ENCODE data around the gene ZBTB16. TPM values are rescaled to one million over a fixed set of nuclear protein-coding genes. Genes with fewer than 3 reads are reported as not detected.

Gene ZBTB16
- total RNA-seq, 3 donors from 2014 or later (not counting 1 experiment from before 2014, with no cell fraction given), result 104 to 224 (median 156) TPM

DNA sequence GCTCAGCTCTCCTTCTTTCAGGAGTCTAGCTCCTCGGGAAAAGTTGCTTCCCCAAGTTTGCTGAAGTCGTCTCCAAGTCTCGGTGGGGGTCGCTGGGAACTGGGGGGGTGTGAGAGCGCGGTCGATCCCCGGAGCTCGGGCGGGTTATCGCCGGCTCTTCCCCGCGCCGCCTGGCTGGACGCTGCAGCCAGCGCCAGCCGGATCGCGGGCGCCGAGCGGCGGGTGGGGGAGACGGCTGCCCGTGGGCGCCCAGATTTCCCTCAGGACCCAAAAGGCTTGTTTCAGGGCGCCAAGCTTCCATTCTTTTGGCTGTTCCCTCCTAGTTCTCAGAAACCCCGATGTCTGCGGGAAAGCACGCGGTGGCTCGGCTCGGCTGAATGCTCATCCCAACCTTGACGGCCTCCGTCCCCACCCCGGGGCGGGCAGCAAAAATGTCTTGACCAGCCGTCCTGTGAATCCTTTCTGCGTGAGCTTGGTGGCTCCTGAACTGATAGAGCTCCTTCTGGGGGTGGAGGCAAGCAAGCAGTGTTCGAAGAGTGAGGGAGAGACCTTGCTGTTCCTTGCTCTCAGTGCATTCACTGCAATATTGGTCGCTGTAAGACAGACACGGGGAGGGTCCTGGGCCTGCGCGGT lies 1.7 kb downstream of the ZBTB16 start:
- Histone ChIP-seq H3K36me3 (ENCODE audit: control insufficient read depth, insufficient read depth, low read length) (peaks cover 15% of the 10 kb centered on the region), H3K4me1 (ENCODE audit: control insufficient read depth, insufficient read depth, low read length) (peaks cover 61% of the 10 kb centered on the region), H3K27me3 (ENCODE audit: control insufficient read depth, insufficient read depth, low read length) (no peaks in the 10 kb centered on the region), H3K27ac (ENCODE audit: low read length) (peak overlapping the region; percentile 80), H3K9me3 (ENCODE audit: control insufficient read depth, insufficient read depth, low read length) (no peaks in the 10 kb centered on the region), H3K4me3 (ENCODE audit: low read length) (peak overlapping the region; percentile 86)
- Mint-ChIP-seq H3K27ac (peak overlapping the region; percentile 98 to 100), H3K27me3 (ENCODE audit: low read depth in 2 of 2) (no peaks in the 10 kb centered on the region), H3K9me3 (no peaks in the 10 kb centered on the region), H3K36me3 (peaks cover 6% of the 10 kb centered on the region), H3K4me3 (peak overlapping the region; percentile 97), H3K4me1 (peaks cover 49 to 66% of the 10 kb centered on the region in 2 donors)
- WGBS (ENCODE audit: insufficient coverage), result 3% methylated on average over 45 of the region's 45 CpGs
- no peak for TF ChIP-seq CTCF (IDR thresholded peaks at IDR 0.05)
- intact Hi-C loops (cut with micrococcal nuclease), result loop anchor here (1.0 to 5.0 kb wide), 2 partner anchors 14 to 36 kb away; no protein-coding TSS in a partner anchor
- DNase-seq (peak in 1 of 2 donors; percentile 34), ATAC-seq (no peak)

DNA sequence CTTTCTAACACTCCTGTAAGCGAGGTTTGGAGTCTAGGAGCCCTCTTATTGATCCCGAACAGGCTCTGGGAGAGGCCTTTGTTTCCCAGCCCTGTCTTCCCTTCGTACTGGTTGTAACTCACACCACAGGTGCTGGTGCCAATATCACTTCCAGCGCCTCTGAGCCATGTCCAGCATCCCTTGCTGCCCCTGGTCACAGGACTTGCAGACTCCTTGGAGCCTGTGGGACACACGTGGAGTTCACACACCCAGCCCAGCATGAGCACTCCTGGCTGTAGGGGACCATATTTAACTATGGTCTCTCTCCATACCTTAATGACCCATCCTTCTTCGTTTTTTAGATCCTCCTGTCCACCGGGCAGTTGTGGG lies 2.2 kb downstream of the ZBTB16 start:
- H3K4me1 ChIP-seq (ENCODE audit: control insufficient read depth, insufficient read depth, low read length), result peaks cover 66% of the 10 kb centered on the region
- H3K4me1 Mint-ChIP-seq, result peaks cover 54 to 71% of the 10 kb centered on the region in 2 donors

DNA sequence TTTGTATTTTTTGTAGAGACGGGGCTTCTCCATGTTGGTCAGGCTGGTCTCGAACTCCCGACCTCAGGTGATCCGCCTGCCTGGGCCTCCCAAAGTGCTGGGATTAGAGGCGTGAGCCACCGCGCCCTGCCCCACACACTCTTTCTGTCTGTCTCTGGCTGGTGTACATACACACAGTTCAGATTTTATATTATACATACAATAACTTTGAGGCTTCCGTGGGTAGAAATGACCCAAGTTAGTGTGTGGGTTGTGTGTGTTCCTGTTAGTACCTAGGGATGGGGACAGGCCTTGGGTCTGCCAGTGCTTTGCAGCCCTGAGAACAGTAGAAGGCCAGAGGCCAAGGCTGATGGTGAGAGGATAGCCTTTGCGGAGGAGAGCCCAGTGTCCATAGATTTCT lies 2.8 kb downstream of the ZBTB16 start:
- Mint-ChIP-seq H3K4me3 (peak overlapping the region; percentile 97), H3K4me1 (peaks cover 60 to 77% of the 10 kb centered on the region in 2 donors), H3K27ac (peak overlapping the region; percentile 98 to 100), H3K9me3 (no peaks in the 10 kb centered on the region), H3K27me3 (ENCODE audit: low read depth in 2 of 2) (no peaks in the 10 kb centered on the region), H3K36me3 (peaks cover 6% of the 10 kb centered on the region)
- Histone ChIP-seq H3K27me3 (ENCODE audit: control insufficient read depth, insufficient read depth, low read length) (no peaks in the 10 kb centered on the region), H3K27ac (ENCODE audit: low read length) (peak overlapping the region; percentile 80), H3K9me3 (ENCODE audit: control insufficient read depth, insufficient read depth, low read length) (no peaks in the 10 kb centered on the region), H3K4me1 (ENCODE audit: control insufficient read depth, insufficient read depth, low read length) (peaks cover 72% of the 10 kb centered on the region), H3K36me3 (ENCODE audit: control insufficient read depth, insufficient read depth, low read length) (peaks cover 15% of the 10 kb centered on the region), H3K4me3 (ENCODE audit: low read length) (no peak overlapping the region)
- no peak for TF ChIP-seq CTCF (IDR thresholded peaks at IDR 0.05)
- DNase-seq, result no peak
- 67% methylated on average over 9 of the region's 9 CpGs for WGBS (ENCODE audit: insufficient coverage)
- ATAC-seq, result no peak
- intact Hi-C loops (cut with micrococcal nuclease), result loop anchor here (5.0 kb wide), 1 partner anchor 35 kb away; no protein-coding TSS in a partner anchor

More for the DNA sequence above, 2.2 kb downstream of the ZBTB16 start:
- no peak for TF ChIP-seq CTCF (IDR thresholded peaks at IDR 0.05)
- H3K27me3 Mint-ChIP-seq (ENCODE audit: low read depth in 2 of 2), result no peaks in the 10 kb centered on the region
- peak overlapping the region; percentile 98 to 100 for H3K27ac Mint-ChIP-seq
- H3K4me3 Mint-ChIP-seq, result peak overlapping the region; percentile 97
- no peaks in the 10 kb centered on the region for H3K9me3 ChIP-seq (ENCODE audit: control insufficient read depth, insufficient read depth, low read length)
- intact Hi-C loops (cut with micrococcal nuclease), result loop anchor here (1.0 to 5.0 kb wide), 2 partner anchors 14 to 36 kb away; no protein-coding TSS in a partner anchor
- peak overlapping the region; percentile 86 for H3K4me3 ChIP-seq (ENCODE audit: low read length)
- H3K9me3 Mint-ChIP-seq, result no peaks in the 10 kb centered on the region
- peaks cover 6% of the 10 kb centered on the region for H3K36me3 Mint-ChIP-seq
- DNase-seq (no peak), ATAC-seq (no peak)
- peaks cover 15% of the 10 kb centered on the region for H3K36me3 ChIP-seq (ENCODE audit: control insufficient read depth, insufficient read depth, low read length)
- H3K27ac ChIP-seq (ENCODE audit: low read length), result peak overlapping the region; percentile 80
- 25% methylated on average over 5 of the region's 7 CpGs for WGBS (ENCODE audit: insufficient coverage)
- H3K27me3 ChIP-seq (ENCODE audit: control insufficient read depth, insufficient read depth, low read length), result no peaks in the 10 kb centered on the region

Measured in natural killer cell (primary cell).